Neural progenitor cell (in vitro differentiated cells): Measurements from ENCODE around the gene PER2.

ENCODE experiments used
- CTCF ChIP-seq: fragments of 200-600 bp; sonication (generic); IDR thresholded peaks from 2 replicates; pipeline ENCODE4 v1.5.1; 2017; ENCODE audit warnings: antibody characterized with exemption, mild to moderate bottlenecking
- EZH2 ChIP-seq: fragments of 200-600 bp; sonication (generic); IDR thresholded peaks from 2 replicates; pipeline ENCODE4 v1.6.1; 2017; ENCODE audit warnings: antibody characterized with exemption, mild to moderate bottlenecking, moderate library complexity
- EZH2phosphoT487 ChIP-seq: fragments of 200-600 bp; sonication (generic); IDR thresholded peaks from 2 replicates; pipeline ENCODE4 v1.6.1; 2017; ENCODE audit warnings: antibody characterized with exemption

- no peak for TF ChIP-seq EZH2phosphoT487
- TF ChIP-seq CTCF = no peak
- TF ChIP-seq EZH2 = no peak
These were observed 21.1 kb downstream of the PER2 start for GRCh38 chr2:238267341-238267710.
